CD4-positive, alpha-beta T cell treated with Interleukin-1 beta for 1 hour (primary cell): ENCODE data around the gene PCDHB4.
A peak's percentile ranks its signal among the peaks of the same experiment; 100 is the strongest.
"Not testable (repeated sequence)": the region's sequence is repeated elsewhere in the genome, so short reads cannot be mapped to it uniquely, and the experiment has no call there.

Experiments
- DNase-seq, 2 donors: peaks; one replicate each; pipeline ENCODE4 v3.0.0-alpha.2; 2020 to 2022

PCDHB4 gene

DNA sequence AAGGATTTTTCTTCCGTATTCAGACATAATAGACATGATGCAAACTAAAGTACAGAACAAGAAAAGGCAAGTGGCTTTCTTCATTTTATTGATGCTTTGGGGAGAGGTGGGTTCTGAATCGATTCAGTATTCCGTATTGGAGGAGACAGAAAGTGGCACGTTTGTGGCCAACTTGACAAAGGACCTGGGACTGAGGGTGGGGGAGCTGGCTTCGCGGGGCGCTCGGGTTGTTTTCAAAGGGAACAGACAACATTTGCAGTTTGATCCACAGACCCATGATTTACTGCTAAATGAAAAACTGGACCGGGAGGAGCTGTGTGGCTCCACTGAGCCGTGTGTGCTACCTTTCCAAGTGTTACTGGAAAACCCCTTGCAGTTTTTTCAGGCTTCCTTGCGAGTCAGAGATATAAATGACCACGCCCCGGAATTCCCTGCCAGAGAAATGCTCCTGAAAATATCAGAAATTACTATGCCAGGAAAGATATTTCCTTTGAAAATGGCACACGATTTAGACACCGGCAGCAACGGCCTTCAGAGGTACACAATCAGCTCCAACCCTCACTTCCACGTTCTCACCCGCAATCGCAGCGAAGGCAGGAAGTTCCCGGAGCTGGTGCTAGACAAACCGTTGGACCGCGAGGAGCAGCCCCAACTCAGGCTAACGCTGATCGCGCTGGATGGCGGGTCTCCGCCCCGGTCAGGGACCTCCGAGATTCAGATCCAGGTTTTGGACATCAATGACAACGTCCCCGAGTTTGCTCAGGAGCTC is 28.8 kb downstream of the PCDHB4 start:
- no peak for DNase-seq

DNA sequence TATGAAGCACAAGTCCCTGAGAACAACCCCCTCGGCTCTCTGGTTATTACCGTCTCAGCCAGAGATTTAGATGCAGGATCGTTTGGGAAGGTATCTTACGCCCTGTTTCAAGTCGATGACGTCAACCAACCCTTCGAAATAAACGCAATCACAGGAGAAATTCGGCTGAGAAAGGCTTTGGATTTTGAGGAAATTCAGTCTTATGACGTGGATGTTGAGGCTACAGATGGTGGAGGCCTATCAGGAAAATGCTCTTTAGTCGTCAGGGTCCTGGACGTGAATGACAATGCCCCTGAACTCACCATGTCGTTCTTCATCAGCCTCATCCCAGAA is 29.3 kb downstream of the PCDHB4 start:
- DNase-seq = no peak

DNA sequence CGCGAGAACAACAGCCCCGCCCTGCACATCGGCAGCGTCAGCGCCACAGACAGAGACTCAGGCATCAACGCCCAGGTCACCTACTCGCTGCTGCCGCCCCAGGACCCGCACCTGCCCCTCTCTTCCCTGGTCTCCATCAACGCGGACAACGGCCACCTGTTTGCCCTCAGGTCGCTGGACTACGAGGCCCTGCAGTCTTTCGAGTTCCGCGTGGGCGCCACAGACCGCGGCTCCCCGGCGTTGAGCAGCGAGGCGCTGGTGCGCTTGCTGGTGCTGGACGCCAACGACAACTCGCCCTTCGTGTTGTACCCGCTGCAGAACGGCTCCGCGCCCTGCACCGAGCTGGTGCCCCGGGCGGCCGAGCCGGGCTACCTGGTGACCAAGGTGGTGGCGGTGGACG is 30.0 kb downstream of the PCDHB4 start:
- DNase-seq = not testable (repeated sequence)

DNA sequence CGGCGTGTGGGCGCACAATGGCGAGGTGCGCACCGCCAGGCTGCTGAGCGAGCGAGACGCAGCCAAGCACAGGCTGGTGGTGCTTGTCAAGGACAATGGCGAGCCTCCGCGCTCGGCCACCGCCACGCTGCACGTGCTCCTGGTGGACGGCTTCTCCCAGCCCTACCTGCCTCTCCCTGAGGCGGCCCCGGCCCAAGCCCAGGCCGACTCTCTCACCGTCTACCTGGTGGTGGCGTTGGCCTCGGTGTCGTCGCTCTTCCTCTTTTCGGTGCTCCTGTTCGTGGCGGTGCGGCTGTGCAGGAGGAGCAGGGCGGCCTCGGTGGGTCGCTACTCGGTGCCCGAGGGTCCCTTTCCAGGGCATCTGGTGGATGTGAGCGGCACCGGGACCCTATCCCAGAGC is 30.5 kb downstream of the PCDHB4 start:
- not testable (repeated sequence) for DNase-seq

DNA sequence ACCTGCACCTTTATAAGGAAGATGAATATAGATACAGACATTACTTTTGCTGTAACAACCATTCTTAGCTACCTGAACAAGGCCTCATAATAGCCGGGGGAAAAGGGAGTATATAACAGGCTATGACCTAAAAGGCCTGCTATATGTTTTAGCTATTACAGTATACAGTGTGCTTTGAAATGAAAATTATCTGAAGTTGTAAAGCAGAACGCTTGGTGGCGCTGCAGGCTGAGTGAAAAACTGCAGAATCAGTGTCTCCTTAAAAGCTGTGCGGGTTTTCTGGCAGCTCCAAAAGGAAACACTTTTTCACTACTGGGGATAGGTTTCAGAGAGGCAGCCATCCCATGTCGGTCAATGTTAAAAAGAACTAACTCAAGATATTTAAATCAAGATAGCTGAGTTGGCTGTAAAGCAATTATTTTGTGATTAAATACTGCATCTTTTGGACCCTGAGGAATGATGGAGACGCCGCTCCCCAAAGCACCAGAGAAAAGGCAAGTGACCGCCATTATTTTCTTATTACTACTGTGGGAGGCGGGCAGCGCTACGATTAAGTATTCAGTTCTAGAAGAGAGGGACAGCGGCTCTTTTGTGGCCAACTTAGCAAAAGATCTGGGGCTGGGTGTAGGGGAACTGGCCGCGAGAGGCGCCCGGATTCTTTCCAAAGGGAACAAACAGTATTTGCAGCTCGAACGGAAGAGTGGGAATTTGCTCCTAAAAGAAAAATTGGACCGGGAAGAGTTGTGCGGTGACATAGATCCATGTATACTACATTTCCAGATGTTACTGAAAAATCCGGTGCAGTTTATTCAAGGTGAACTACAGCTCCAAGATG is 34.1 kb downstream of the PCDHB4 start:
- no peak for DNase-seq

DNA sequence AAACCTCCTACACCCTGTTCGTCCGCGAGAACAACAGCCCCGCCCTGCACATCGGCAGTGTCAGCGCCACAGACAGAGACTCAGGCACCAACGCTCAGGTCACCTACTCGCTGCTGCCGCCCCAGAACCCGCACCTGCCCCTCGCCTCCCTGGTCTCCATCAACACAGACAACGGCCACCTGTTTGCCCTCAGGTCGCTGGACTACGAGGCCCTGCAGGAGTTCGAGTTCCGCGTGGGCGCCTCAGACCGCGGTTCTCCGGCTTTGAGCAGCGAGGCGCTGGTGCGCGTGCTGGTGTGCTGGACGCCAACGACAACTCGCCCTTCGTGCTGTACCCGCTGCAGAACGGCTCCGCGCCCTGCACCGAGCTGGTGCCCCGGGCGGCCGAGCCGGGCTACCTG is 35.7 kb downstream of the PCDHB4 start:
- not testable (repeated sequence) for DNase-seq

DNA sequence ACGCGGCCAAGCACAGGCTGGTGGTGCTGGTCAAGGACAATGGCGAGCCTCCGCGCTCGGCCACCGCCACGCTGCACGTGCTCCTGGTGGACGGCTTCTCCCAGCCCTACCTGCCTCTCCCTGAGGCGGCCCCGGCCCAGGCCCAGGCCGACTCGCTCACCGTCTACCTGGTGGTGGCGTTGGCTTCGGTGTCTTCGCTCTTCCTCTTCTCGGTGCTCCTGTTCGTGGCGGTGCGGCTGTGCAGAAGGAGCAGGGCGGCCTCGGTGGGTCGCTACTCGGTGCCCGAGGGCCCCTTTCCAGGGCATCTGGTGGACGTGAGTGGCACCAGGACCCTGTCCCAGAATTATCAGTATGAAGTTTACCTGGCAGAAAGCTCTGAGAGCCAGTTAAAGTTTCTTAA is 36.3 kb downstream of the PCDHB4 start:
- DNase-seq = not testable (repeated sequence)

DNA sequence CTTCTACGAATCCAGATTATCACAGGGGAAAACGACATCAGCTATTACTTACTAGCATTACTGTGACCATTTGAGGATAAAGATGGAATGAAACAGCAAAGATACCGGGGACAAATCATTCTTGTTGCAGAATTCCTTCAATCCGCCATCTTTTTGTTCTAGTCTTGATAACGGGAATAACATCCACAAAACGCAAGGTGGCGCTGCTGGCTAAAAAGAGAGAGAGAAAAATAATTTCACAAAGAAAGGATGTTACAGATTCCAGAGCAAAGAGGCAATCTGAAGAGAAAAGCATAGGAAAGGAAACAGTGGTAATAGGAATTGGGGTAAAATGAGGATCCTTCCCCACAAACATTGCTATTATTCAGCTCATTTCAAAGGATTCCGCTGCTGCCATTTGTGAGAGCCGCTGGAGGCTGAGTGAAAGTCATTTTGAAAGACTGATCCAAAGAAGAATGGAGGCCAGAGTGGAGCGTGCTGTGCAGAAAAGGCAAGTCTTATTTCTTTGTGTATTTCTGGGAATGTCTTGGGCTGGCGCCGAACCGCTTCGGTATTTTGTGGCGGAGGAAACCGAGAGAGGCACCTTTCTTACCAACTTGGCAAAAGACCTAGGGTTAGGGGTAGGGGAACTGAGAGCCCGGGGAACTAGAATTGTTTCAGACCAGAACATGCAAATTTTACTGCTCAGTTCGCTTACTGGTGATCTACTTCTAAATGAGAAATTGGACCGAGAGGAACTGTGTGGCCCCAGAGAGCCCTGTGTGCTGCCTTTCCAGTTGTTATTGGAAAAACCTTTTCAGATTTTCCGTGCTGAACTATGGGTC is 51.0 kb downstream of the PCDHB4 start, which contains the start of gene PCDHB7:
TSS of gene PCDHB7 (plus strand) at position 264 of the 824 bp plus-strand sequence. CDS start at position 456, 192 bp downstream.
- DNase-seq = peak in 1 of 2 donors; percentile 10

DNA sequence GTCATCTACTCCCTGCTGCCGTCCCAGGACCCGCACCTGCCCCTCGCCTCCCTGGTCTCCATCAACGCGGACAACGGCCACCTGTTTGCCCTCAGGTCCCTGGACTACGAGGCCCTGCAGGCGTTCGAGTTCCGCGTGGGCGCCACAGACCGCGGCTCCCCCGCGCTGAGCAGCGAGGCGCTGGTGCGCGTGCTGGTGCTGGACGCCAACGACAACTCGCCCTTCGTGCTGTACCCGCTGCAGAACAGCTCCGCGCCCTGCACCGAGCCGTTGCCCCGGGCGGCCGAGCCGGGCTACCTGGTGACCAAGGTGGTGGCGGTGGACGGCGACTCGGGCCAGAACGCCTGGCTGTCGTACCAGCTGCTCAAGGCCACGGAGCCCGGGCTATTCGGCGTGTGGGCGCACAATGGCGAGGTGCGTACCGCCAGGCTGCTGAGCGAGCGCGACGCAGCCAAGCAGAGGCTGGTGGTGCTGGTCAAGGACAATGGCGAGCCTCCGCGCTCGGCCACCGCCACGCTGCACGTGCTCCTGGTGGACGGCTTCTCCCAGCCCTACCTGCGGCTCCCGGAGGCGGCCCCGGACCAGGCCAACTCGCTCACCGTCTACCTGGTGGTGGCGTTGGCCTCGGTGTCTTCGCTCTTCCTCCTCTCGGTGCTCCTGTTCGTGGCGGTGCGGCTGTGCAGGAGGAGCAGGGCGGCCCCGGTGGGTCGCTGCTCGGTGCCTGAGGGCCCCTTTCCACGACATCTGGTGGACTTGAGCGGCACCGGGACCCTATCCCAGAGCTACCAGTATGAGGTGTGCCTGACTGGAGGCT is 52.9 kb downstream of the PCDHB4 start:
- not testable (repeated sequence) for DNase-seq
